Inflammatory macrophage treated with lipopolysaccharide for 4 hours (primary cell): ENCODE results near the gene RELB.
A peak's percentile ranks its signal among the peaks of the same experiment; 100 is the strongest.
"Not testable (repeated sequence)": the region's sequence is repeated elsewhere in the genome, so short reads cannot be mapped to it uniquely, and the experiment has no call there.

ENCODE experiments used
- DNase-seq: peaks from one replicate; pipeline ENCODE4 v3.0.0-alpha.2; 2020

The RELB gene, protein sequence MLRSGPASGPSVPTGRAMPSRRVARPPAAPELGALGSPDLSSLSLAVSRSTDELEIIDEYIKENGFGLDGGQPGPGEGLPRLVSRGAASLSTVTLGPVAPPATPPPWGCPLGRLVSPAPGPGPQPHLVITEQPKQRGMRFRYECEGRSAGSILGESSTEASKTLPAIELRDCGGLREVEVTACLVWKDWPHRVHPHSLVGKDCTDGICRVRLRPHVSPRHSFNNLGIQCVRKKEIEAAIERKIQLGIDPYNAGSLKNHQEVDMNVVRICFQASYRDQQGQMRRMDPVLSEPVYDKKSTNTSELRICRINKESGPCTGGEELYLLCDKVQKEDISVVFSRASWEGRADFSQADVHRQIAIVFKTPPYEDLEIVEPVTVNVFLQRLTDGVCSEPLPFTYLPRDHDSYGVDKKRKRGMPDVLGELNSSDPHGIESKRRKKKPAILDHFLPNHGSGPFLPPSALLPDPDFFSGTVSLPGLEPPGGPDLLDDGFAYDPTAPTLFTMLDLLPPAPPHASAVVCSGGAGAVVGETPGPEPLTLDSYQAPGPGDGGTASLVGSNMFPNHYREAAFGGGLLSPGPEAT

GRCh38 chr19:45001087-45001739 is at the start of gene RELB:
Gene RELB, plus strand, starts transcription at chr19:45001464. Its CDS starts 116 bp downstream, at chr19:45001580.
- peak; percentile 95 for DNase-seq

GRCh38 chr19:44954278-44954648 is 47.0 kb upstream of the RELB start:
- DNase-seq: no peak

DNA sequence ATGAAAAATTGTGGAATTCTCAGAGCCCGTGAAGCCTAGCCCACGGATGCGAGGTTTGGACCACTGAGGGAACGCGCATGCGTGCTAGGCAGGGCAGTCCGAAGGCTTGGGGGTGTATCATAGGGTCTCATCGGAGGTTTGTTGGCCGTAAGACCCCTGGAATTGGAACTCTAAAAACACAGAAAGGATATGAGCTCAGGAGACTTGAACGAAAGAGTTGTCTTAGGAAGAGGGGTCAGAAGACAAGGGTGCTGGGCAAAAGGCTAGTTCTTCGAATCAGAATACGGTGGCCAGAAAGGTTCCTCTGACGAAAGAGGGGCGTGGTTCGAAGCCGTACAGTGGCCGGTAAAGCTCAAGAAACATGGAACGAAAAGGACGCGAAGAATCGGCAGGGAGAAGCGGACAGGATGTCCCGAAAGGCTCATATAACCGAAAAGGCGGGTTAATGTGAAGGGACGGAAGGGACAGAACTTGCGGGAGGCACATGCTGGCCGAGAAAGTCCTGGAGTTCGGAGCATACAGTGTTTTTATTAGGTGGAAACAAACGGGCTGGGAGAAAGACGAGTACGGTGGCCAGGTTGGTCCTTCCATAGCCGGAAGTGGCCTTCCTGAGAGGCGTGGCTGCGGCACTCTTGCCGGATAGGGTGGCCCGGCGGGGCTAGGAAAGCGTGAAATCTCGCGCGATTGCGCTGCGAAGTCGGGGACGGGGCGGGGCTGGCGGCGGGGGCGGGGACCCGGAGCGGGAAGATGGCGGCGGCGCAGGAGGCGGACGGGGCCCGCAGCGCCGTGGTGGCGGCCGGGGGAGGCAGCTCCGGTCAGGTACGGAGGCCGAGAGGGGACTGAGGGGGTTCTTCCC is 46.4 kb upstream of the RELB start, which contains the start of gene CLPTM1:
Gene CLPTM1 (plus strand): TSS at position 732 of the 856 bp plus-strand sequence. CDS start 16 bp downstream, at position 748.
- DNase-seq: peak; percentile 99

DNA sequence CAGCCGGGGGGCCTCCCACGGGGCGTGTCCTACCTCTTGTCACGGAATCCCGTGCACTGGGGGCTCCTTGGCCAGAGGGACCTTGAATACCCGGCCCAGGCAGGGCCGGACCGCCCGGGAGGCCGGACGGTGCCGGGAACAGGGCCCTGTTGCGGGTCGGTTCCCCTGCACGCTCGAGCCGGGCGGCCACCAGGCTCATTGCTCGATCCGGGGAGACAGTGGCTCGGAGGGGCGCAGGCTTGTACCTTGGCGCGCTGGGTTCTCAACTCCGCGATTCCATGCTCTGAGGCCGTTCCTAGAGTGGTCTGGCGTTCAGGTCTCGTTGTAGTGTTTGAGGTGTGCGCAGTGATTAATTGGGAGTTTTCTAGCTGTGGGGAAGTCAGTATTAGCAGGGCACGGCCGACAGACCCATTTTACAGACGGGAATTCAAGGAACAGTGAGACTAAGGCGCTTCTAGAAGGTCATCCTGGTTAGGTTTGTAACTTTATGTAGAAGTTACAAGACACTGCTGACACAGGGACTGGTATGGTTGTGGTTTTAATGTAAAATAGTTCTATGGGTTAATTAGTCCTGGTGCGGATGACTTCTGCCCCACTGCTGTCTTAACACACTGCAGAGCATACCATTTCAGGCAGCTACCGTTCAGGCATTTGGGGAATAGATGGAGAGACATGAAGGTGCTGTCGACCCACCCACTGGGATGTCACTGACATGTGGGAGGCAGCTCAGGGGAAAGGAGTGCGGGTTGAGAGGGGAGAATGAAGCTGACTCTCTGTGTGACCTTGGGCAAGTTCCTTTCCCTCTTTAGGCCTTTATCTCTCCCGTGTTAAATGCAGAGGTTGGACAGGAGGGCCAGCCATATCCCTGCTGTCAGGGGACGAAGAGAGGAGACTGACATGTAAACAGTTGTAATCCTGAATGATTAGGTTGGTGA is 45.5 kb upstream of the RELB start:
- no peak for DNase-seq

DNA sequence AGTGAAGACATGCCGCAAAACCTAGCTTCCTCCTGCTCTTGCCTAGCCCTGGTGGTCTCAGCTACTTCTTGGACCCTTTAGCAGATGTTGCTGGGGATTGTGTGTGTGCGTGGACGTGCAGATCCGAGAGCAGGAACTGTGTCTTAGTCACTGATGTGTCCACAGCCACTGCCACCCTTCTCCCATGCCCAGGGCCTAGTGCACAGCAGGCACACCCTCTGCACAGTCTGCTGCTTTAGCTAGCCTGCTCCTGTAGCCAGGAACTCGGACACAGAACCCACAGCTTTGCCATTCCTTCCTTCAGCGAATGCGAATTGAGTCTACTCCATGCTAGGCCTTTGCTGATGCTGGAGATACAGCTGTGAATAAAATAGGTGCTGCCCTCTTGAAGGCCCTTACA is 43.7 kb upstream of the RELB start:
- no peak for DNase-seq

DNA sequence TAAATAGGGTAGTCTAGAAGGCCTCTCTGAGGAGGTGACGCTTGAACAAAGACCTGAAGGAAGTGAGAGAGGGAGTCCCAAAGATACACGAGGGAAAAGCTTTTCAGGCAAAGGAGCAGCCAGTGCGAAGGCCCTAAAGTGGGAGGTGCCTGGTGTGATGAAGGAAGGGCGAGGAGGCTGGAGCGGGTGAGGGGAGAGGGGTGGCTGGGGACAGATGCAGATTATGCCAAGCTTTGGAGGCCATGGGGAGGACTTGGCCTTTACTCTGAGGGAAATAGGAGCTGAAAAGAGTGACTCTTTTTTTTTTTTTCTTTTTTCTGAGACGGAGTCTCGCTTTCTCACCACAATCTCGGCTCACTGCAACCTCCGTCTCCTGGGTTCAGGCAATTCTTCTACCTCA is 43.2 kb upstream of the RELB start:
- DNase-seq: no peak

- no peak for DNase-seq
These were observed 41.6 kb upstream of the RELB start for GRCh38 chr19:44959691-44960090.

- no peak for DNase-seq
These were observed 40.1 kb upstream of the RELB start for GRCh38 chr19:44960906-44961728.

DNA sequence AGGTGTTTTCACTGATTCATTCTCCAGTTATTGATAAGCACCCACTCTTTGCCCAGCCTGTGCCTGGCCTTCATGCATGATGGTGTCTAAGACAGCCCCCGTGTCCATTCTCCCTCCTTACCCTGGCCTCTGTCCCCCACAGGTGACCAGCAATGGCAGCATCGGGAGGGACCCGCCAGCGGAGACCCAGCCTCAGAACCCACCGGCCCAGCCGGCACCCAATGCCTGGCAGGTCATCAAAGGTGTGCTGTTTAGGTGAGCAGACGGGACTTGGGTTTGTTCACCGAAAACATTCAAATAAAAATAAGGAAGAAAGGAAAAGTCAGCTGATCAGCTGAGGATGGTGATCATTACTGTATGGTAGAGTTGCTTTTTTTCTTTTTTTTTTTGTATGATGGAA is 39.4 kb upstream of the RELB start:
- no peak for DNase-seq

DNA sequence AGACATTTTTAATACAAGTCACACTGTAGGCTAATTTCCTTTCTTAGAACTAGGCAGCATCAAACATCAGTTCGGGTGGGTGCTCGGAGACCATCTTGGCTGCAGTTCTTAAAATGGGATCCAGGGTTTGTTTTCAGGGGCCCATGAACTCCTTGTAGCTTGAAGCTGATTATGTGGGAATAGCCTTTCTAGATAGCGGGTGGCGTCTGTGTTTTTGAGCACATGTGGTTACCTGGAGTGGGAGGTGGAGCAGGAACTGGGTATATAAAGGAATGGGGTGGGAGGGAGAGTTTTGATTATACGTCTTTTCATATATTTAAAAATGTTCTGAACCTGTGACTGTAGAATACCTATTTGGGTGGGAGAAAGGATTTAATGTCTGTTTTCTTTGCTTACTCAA is 33.1 kb upstream of the RELB start:
- DNase-seq: no peak

GRCh38 chr19:44968670-44969069 is 32.6 kb upstream of the RELB start:
- DNase-seq: no peak

- DNase-seq: no peak
These were observed 31.8 kb upstream of the RELB start for GRCh38 chr19:44969437-44969836.

DNA sequence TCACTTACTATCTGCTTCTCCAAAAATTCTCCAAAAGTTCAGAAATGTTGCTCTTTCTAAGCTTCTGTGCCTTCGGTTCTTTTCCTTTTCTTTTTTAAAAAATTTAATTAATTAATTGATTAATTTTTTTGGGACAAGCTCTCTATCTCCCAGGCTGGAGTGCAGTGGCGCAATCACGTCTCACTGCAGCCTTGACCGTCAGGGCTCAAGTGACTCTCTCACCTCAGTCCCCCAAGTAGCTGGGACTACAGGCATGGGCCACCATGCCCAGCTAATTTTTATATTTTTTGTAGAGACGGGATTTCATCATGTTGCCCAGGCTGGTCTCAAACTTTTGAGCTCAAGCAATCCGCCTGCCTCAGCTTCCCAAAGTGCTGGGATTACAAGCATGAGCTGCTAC is 29.8 kb upstream of the RELB start:
- DNase-seq: not testable (repeated sequence)

- no peak for DNase-seq
These were observed 28.5 kb upstream of the RELB start for GRCh38 chr19:44972802-44973201.

- no peak for DNase-seq
These were observed 27.1 kb upstream of the RELB start for GRCh38 chr19:44973982-44974735.

DNA sequence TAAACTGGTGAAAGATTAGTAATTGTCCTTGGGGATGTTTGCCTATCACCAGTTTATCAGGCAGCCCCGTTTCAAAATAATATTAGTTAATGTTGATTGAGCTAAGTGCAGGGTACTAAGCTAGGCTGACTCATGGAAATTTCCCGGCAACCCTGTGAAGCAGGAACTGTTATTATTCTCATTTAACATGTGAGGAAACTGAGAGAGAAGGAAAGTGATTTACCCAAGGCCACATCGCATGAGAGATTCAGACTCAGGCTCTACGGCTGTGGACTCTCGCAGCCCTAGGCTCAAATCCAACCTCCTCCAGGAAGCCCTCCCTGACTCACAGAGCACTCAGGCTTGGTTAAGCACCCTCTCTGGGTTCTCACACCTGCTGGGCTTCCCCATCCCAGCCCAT is 26.4 kb upstream of the RELB start:
- peak; percentile 62 for DNase-seq

GRCh38 chr19:44975444-44975843 is 25.8 kb upstream of the RELB start:
- no peak for DNase-seq

GRCh38 chr19:44984005-44984404 is 17.3 kb upstream of the RELB start:
- DNase-seq: no peak

- DNase-seq: no peak
These were observed 15.8 kb upstream of the RELB start for GRCh38 chr19:44985445-44985844.

- no peak for DNase-seq
These were observed 14.9 kb upstream of the RELB start for GRCh38 chr19:44986389-44986788.
